ENCODE results near the gene OR10A6. TPM values are rescaled to one million over a fixed set of nuclear protein-coding genes. Genes with fewer than 3 reads are reported as not detected.

Gene OR10A6
- total RNA-seq, 1 donor from 2014 or later, result 0.07 TPM

GRCh38 chr11:7969756-7970646 lies 38.9 kb upstream of the OR10A6 start:
- H3K36me3 Mint-ChIP-seq (ENCODE audit: low read depth, unreplicated experiment), result no peaks in the 10 kb centered on the region
- TF ChIP-seq EZH2 (IDR thresholded peaks at IDR 0.05; ENCODE audit: insufficient read depth, low read length), result no peak
- TF ChIP-seq, protein P1, sequence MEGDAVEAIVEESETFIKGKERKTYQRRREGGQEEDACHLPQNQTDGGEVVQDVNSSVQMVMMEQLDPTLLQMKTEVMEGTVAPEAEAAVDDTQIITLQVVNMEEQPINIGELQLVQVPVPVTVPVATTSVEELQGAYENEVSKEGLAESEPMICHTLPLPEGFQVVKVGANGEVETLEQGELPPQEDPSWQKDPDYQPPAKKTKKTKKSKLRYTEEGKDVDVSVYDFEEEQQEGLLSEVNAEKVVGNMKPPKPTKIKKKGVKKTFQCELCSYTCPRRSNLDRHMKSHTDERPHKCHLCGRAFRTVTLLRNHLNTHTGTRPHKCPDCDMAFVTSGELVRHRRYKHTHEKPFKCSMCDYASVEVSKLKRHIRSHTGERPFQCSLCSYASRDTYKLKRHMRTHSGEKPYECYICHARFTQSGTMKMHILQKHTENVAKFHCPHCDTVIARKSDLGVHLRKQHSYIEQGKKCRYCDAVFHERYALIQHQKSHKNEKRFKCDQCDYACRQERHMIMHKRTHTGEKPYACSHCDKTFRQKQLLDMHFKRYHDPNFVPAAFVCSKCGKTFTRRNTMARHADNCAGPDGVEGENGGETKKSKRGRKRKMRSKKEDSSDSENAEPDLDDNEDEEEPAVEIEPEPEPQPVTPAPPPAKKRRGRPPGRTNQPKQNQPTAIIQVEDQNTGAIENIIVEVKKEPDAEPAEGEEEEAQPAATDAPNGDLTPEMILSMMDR (IDR thresholded peaks at IDR 0.05; ENCODE audit: insufficient read depth, low read depth, low read length), result no peak
- Histone ChIP-seq H3K9me3 (ENCODE audit: insufficient read depth, low read depth, low read length) (no peaks in the 10 kb centered on the region), H3K4me1 (ENCODE audit: insufficient read depth, low read length) (peaks cover 10% of the 10 kb centered on the region), H3K4me3 (ENCODE audit: insufficient read depth, low read depth, low read length) (no peak overlapping the region), H3K79me2 (ENCODE audit: insufficient read depth, low read length) (no peaks in the 10 kb centered on the region), H3K9ac (ENCODE audit: low read length) (no peak overlapping the region), H3K4me2 (ENCODE audit: low read length) (no peak overlapping the region), H3K27me3 (ENCODE audit: insufficient read depth, low read length) (no peaks in the 10 kb centered on the region), H3K27ac (ENCODE audit: low read depth, low read length) (no peak overlapping the region), H4K20me1 (ENCODE audit: insufficient read depth, low read length) (no peaks in the 10 kb centered on the region), H2AFZ (ENCODE audit: low read depth, low read length) (no peak overlapping the region), H3K36me3 (ENCODE audit: insufficient read depth, low read length) (no peaks in the 10 kb centered on the region)
- H3K27ac Mint-ChIP-seq (ENCODE audit: unreplicated experiment), result peak overlapping the region; percentile 83
- no peak for FAIRE-seq
- peak; percentile 53 for DNase-seq (ENCODE audit: low read depth)
- H3K4me1 Mint-ChIP-seq (ENCODE audit: low read depth, unreplicated experiment), result peaks cover 46% of the 10 kb centered on the region
- no peaks in the 10 kb centered on the region for H3K27me3 Mint-ChIP-seq (ENCODE audit: low read depth, unreplicated experiment)
- H3K9me3 Mint-ChIP-seq (ENCODE audit: unreplicated experiment), result peaks cover 3% of the 10 kb centered on the region
- H3K4me3 Mint-ChIP-seq (ENCODE audit: unreplicated experiment), result no peak overlapping the region

- no peaks in the 10 kb centered on the region for H3K27me3 ChIP-seq (ENCODE audit: insufficient read depth, low read length)
- H3K36me3 ChIP-seq (ENCODE audit: insufficient read depth, low read length), result no peaks in the 10 kb centered on the region
- no peak overlapping the region for H3K4me3 ChIP-seq (ENCODE audit: insufficient read depth, low read depth, low read length)
- no peaks in the 10 kb centered on the region for H3K9me3 ChIP-seq (ENCODE audit: insufficient read depth, low read depth, low read length)
- no peaks in the 10 kb centered on the region for H4K20me1 ChIP-seq (ENCODE audit: insufficient read depth, low read length)
- no peak overlapping the region for H3K9ac ChIP-seq (ENCODE audit: low read length)
- no peak for TF ChIP-seq EZH2 (IDR thresholded peaks at IDR 0.05; ENCODE audit: insufficient read depth, low read length)
- TF ChIP-seq, protein P1 (IDR thresholded peaks at IDR 0.05; ENCODE audit: insufficient read depth, low read depth, low read length), result no peak
- FAIRE-seq (no peak), DNase-seq (ENCODE audit: low read depth) (peak; percentile 60)
- H2AFZ ChIP-seq (ENCODE audit: low read depth, low read length), result no peak overlapping the region
- H3K79me2 ChIP-seq (ENCODE audit: insufficient read depth, low read length), result no peaks in the 10 kb centered on the region
- peaks cover 3% of the 10 kb centered on the region for H3K9me3 Mint-ChIP-seq (ENCODE audit: unreplicated experiment)
- no peak overlapping the region for H3K27ac ChIP-seq (ENCODE audit: low read depth, low read length)
- no peaks in the 10 kb centered on the region for H3K27me3 Mint-ChIP-seq (ENCODE audit: low read depth, unreplicated experiment)
- peak overlapping the region; percentile 75 for H3K27ac Mint-ChIP-seq (ENCODE audit: unreplicated experiment)
- H3K4me1 Mint-ChIP-seq (ENCODE audit: low read depth, unreplicated experiment), result peaks cover 47% of the 10 kb centered on the region
- H3K36me3 Mint-ChIP-seq (ENCODE audit: low read depth, unreplicated experiment), result no peaks in the 10 kb centered on the region
- H3K4me1 ChIP-seq (ENCODE audit: insufficient read depth, low read length), result peaks cover 13% of the 10 kb centered on the region
- H3K4me3 Mint-ChIP-seq (ENCODE audit: unreplicated experiment), result no peak overlapping the region
- no peak overlapping the region for H3K4me2 ChIP-seq (ENCODE audit: low read length)
Measured at GRCh38 chr11:7968686-7969085, 37.6 kb upstream of the OR10A6 start.

GRCh38 chr11:7967826-7968225 lies 36.8 kb upstream of the OR10A6 start:
- no peaks in the 10 kb centered on the region for H3K27me3 ChIP-seq (ENCODE audit: insufficient read depth, low read length)
- H2AFZ ChIP-seq (ENCODE audit: low read depth, low read length), result no peak overlapping the region
- FAIRE-seq (no peak), DNase-seq (ENCODE audit: low read depth) (no peak)
- Mint-ChIP-seq H3K27me3 (ENCODE audit: low read depth, unreplicated experiment) (no peaks in the 10 kb centered on the region), H3K4me3 (ENCODE audit: unreplicated experiment) (no peak overlapping the region), H3K27ac (ENCODE audit: unreplicated experiment) (peak overlapping the region; percentile 8), H3K36me3 (ENCODE audit: low read depth, unreplicated experiment) (no peaks in the 10 kb centered on the region), H3K4me1 (ENCODE audit: low read depth, unreplicated experiment) (peaks cover 47% of the 10 kb centered on the region), H3K9me3 (ENCODE audit: unreplicated experiment) (peaks cover 3% of the 10 kb centered on the region)
- H3K79me2 ChIP-seq (ENCODE audit: insufficient read depth, low read length), result no peaks in the 10 kb centered on the region
- TF ChIP-seq EZH2 (IDR thresholded peaks at IDR 0.05; ENCODE audit: insufficient read depth, low read length), result no peak
- TF ChIP-seq, protein P1 (IDR thresholded peaks at IDR 0.05; ENCODE audit: insufficient read depth, low read depth, low read length), result no peak
- H3K9ac ChIP-seq (ENCODE audit: low read length), result no peak overlapping the region
- H3K9me3 ChIP-seq (ENCODE audit: insufficient read depth, low read depth, low read length), result no peaks in the 10 kb centered on the region
- H3K27ac ChIP-seq (ENCODE audit: low read depth, low read length), result no peak overlapping the region
- no peaks in the 10 kb centered on the region for H4K20me1 ChIP-seq (ENCODE audit: insufficient read depth, low read length)
- H3K4me2 ChIP-seq (ENCODE audit: low read length), result no peak overlapping the region
- H3K36me3 ChIP-seq (ENCODE audit: insufficient read depth, low read length), result no peaks in the 10 kb centered on the region
- H3K4me1 ChIP-seq (ENCODE audit: insufficient read depth, low read length), result peaks cover 13% of the 10 kb centered on the region
- H3K4me3 ChIP-seq (ENCODE audit: insufficient read depth, low read depth, low read length), result no peak overlapping the region

Measured in astrocyte (in vitro differentiated cells and primary cell).